IMR-90 (cell line): Measurements from ENCODE around the gene KCP. TPM values are rescaled to one million over a fixed set of nuclear protein-coding genes. Genes with fewer than 3 reads are reported as not detected.

ENCODE experiments used
- ATAC-seq: fragments of 200-7000 bp; cut with Tn5 transposase; 2 replicates; pipeline ENCODE4 v1.9.1; 2020; ENCODE audit warnings: low read depth, mild to moderate bottlenecking, moderate library complexity
- BruUV-seq: library from RNA; stranded (reverse); fragments of 400-500 nt; replicated peaks from 2 replicates; lab custom pipeline; 2021; lab: Mats Ljungman, UMichigan
- CTCF ChIA-PET: fragments of 300-600 bp; formaldehyde crosslinking; extraction: SDS; loops from one replicate; lab custom pipeline; 2021; ENCODE audit warnings: antibody characterized with exemption; lab: Yijun Ruan, JAX
- POLR2A ChIA-PET: fragments of 300-600 bp; sonication (Branson Sonifier 250); formaldehyde crosslinking; loops from one replicate; lab custom pipeline; 2022; ENCODE audit warnings: antibody characterized with exemption; ENCODE audit not compliant: unreplicated experiment; lab: Charles Lee
- DNase-seq: peaks from one replicate; pipeline ENCODE4 v3.0.0; 2013
- H2AFZ ChIP-seq: replicated peaks from 2 replicates; pipeline ENCODE3; 2013; ENCODE audit warnings: low read length, mild to moderate bottlenecking; ENCODE audit not compliant: poor library complexity
- H2AK5ac ChIP-seq: 2 replicates; pipeline ENCODE4 v1.6.1; 2013; ENCODE audit warnings: low read depth, low read length, inconsistent platforms
- H2AK9ac ChIP-seq: replicated peaks from 2 replicates; pipeline ENCODE3; 2013; ENCODE audit warnings: mild to moderate bottlenecking, low read depth, low read length, moderate library complexity; ENCODE audit not compliant: poor library complexity
- H2BK120ac ChIP-seq: 2 replicates; pipeline ENCODE4 v1.6.1; 2013; ENCODE audit warnings: low read depth, low read length, inconsistent platforms
- H2BK15ac ChIP-seq: 3 replicates; pipeline ENCODE4 v1.6.1; 2013; ENCODE audit warnings: low read depth, low read length, inconsistent platforms
- H2BK20ac ChIP-seq: 2 replicates; pipeline ENCODE4 v1.6.1; 2013; ENCODE audit warnings: low read depth, mild to moderate bottlenecking, inconsistent platforms, low read length, moderate library complexity
- H2BK5ac ChIP-seq: 2 replicates; pipeline ENCODE4 v1.6.1; 2013; ENCODE audit warnings: mild to moderate bottlenecking, low read depth, low read length, inconsistent platforms; ENCODE audit not compliant: poor library complexity, severe bottlenecking
- H3K14ac ChIP-seq: replicated peaks from 2 replicates; pipeline ENCODE4 v1.6.1; 2013; ENCODE audit warnings: low read depth, low read length, inconsistent platforms
- H3K18ac ChIP-seq: 2 replicates; pipeline ENCODE4 v1.6.1; 2013; ENCODE audit warnings: low read depth, low read length, control low read depth
- H3K23ac ChIP-seq: 2 replicates; pipeline ENCODE4 v1.6.1; 2013; ENCODE audit warnings: low read depth, low read length, inconsistent platforms
- H3K27ac ChIP-seq: 2 replicates; pipeline ENCODE4 v1.5.1; 2013; ENCODE audit warnings: mild to moderate bottlenecking, control low read depth, low read length; ENCODE audit not compliant: insufficient read depth
- H3K27me3 ChIP-seq: 2 replicates; pipeline ENCODE4 v1.6.1; 2013; ENCODE audit warnings: low read length; ENCODE audit not compliant: control insufficient read depth, insufficient read depth
- H3K36me3 ChIP-seq: 2 replicates; pipeline ENCODE4 v1.6.1; 2013; ENCODE audit warnings: low read length, mixed read lengths; ENCODE audit not compliant: control insufficient read depth, insufficient read depth
- H3K4ac ChIP-seq: 2 replicates; pipeline ENCODE4 v1.6.1; 2013; ENCODE audit warnings: low read depth, low read length, inconsistent platforms
- H3K4me1 ChIP-seq: 2 replicates; pipeline ENCODE4 v1.6.1; 2013; ENCODE audit warnings: low read length, mixed read lengths; ENCODE audit not compliant: control insufficient read depth, insufficient read depth
- H3K4me2 ChIP-seq: 2 replicates; pipeline ENCODE4 v1.6.1; 2013; ENCODE audit warnings: low read depth, mild to moderate bottlenecking, control low read depth, low read length, moderate library complexity
- H3K4me3 ChIP-seq: 2 replicates; pipeline ENCODE4 v1.5.1; 2013; ENCODE audit warnings: low read depth, mild to moderate bottlenecking, control low read depth, low read length, moderate library complexity; ENCODE audit not compliant: insufficient read depth
- H3K56ac ChIP-seq: 2 replicates; pipeline ENCODE4 v1.6.1; 2013; ENCODE audit warnings: low read length, inconsistent platforms; ENCODE audit not compliant: insufficient read depth; ENCODE audit errors: extremely low read depth
- H3K79me1 ChIP-seq, 2 experiments: 2 replicates each; pipeline ENCODE4 v1.6.1; 2013; ENCODE audit warnings: low read length in 2 of 2, inconsistent platforms in 1 of 2, low read depth in 1 of 2
- H3K9ac ChIP-seq: 2 replicates; pipeline ENCODE4 v1.6.1; 2013; ENCODE audit warnings: low read depth, low read length, control low read depth
- H3K9me1 ChIP-seq: 2 replicates; pipeline ENCODE4 v1.6.1; 2013; ENCODE audit warnings: low read length, inconsistent platforms; ENCODE audit not compliant: insufficient read depth
- H3K9me3 ChIP-seq: 2 replicates; pipeline ENCODE4 v1.6.1; 2013; ENCODE audit warnings: low read length; ENCODE audit not compliant: control insufficient read depth, insufficient read depth
- H4K20me1 ChIP-seq: 2 replicates; pipeline ENCODE4 v1.6.1; 2013; ENCODE audit warnings: low read length, inconsistent platforms; ENCODE audit not compliant: insufficient read depth
- H4K5ac ChIP-seq: 2 replicates; pipeline ENCODE4 v1.6.1; 2013; ENCODE audit warnings: mild to moderate bottlenecking, low read depth, low read length, control low read depth
- H4K8ac ChIP-seq, 2 experiments: 2 replicates each; pipeline ENCODE4 v1.6.1; 2013; ENCODE audit warnings: low read depth in 2 of 2, low read length in 2 of 2, control low read depth in 1 of 2, inconsistent platforms in 1 of 2
- H4K91ac ChIP-seq: 2 replicates; pipeline ENCODE4 v1.6.1; 2013; ENCODE audit warnings: low read depth, low read length, inconsistent platforms; ENCODE audit not compliant: insufficient read depth
- BHLHE40 ChIP-seq: fragments of 150-350 bp; IDR thresholded peaks from 2 replicates; pipeline ENCODE4 v1.6.1; 2016; ENCODE audit warnings: mild to moderate bottlenecking, low read depth, low read length
- CEBPB ChIP-seq: IDR thresholded peaks from 2 replicates; pipeline ENCODE4 v1.6.1; 2012; ENCODE audit warnings: low read depth, low read length, improper control_type of control experiment
- CHD1 ChIP-seq: IDR thresholded peaks from 2 replicates; pipeline ENCODE4 v1.6.1; 2012; ENCODE audit warnings: low read depth, low read length, improper control_type of control experiment
- CTCF ChIP-seq: conservative IDR thresholded peaks from 2 replicates; pipeline ENCODE4 v1.5.1; 2012; ENCODE audit warnings: mild to moderate bottlenecking, low read depth, low read length, improper control_type of control experiment
- FOS ChIP-seq: fragments of 150-350 bp; IDR thresholded peaks from 2 replicates; pipeline ENCODE4 v1.6.1; 2016; ENCODE audit warnings: low read depth, low read length
- MAFK ChIP-seq: IDR thresholded peaks from 2 replicates; pipeline ENCODE4 v1.6.1; 2012; ENCODE audit warnings: low read depth, low read length, improper control_type of control experiment
- MAZ ChIP-seq: IDR thresholded peaks from 2 replicates; pipeline ENCODE4 v1.6.1; 2012; ENCODE audit warnings: low read depth, mild to moderate bottlenecking, low read length, improper control_type of control experiment, moderate library complexity, borderline replicate concordance
- MXI1 ChIP-seq: IDR thresholded peaks from 2 replicates; pipeline ENCODE4 v1.6.1; 2012; ENCODE audit warnings: low read depth, mild to moderate bottlenecking, low read length, moderate library complexity, borderline replicate concordance
- NFE2L2 ChIP-seq: fragments of 150-350 bp; IDR thresholded peaks from 2 replicates; pipeline ENCODE4 v1.6.1; 2016; ENCODE audit warnings: low read depth, mild to moderate bottlenecking, low read length
- POLR2A ChIP-seq: IDR thresholded peaks from 2 replicates; pipeline ENCODE4 v1.6.1; 2012; ENCODE audit warnings: mild to moderate bottlenecking, low read depth, low read length
- RAD21 ChIP-seq: IDR thresholded peaks from 2 replicates; pipeline ENCODE4 v1.6.1; 2012; ENCODE audit warnings: low read length, improper control_type of control experiment
- RCOR1 ChIP-seq: IDR thresholded peaks from 2 replicates; pipeline ENCODE4 v1.6.1; 2012; ENCODE audit warnings: mild to moderate bottlenecking, low read length, improper control_type of control experiment; ENCODE audit not compliant: insufficient replicate concordance
- RFX5 ChIP-seq: IDR thresholded peaks from 2 replicates; pipeline ENCODE4 v1.8.0; 2012; ENCODE audit warnings: low read depth, mild to moderate bottlenecking, low read length, moderate library complexity
- SMC3 ChIP-seq: fragments of 150-350 bp; IDR thresholded peaks from 2 replicates; pipeline ENCODE4 v1.6.1; 2016; ENCODE audit warnings: low read depth, mild to moderate bottlenecking, antibody characterized with exemption, low read length, moderate library complexity
- WGBS, 2 experiments: methylation state at CpG; one replicate each; pipeline versions ENCODE4 v1.1.5 to v1.1.7; 2013; ENCODE audit warnings: missing lambda C conversion rate in 2 of 2; ENCODE audit not compliant: insufficient read length in 1 of 2; ENCODE audit errors: extremely low coverage in 2 of 2; 5-methylcytosine and 5-hydroxymethylcytosine counted together
- dilution Hi-C: fragments of 300-500 bp; cut with HindIII; formaldehyde crosslinking; loops from one replicate; pipeline ENCODE4 v1.14.3; 2018; ENCODE audit warnings: low sequenced_read_pairs; ENCODE audit not compliant: unreplicated experiment
- in situ Hi-C: fragments of 300-500 bp; cut with MboI; formaldehyde crosslinking; loops from 3 replicates; pipeline ENCODE4 v1.14.3; 2019; ENCODE audit warnings: low sequenced_read_pairs, inconsistent platforms, mixed read lengths
- intact Hi-C: fragments of 100-400 bp; cut with micrococcal nuclease; formaldehyde crosslinking; loops from 2 replicates; pipeline ENCODE4 v1.10.0; 2022
- polyA plus RNA-seq, 3 experiments: library from polyadenylated mRNA; depleted of rRNA; stranded (reverse); fragments of >200 nt; gene quantifications; 2 replicates each; pipeline ENCODE4 v1.2.3, GENCODE V29; 2012; ENCODE audit warnings: low replicate concordance in 1 of 3
- total RNA-seq: library from RNA; depleted of rRNA; stranded (reverse); fragments of >200 nt; gene quantifications from 2 replicates; pipeline ENCODE4 v1.2.3, GENCODE V29; 2012
- TF ChIP-seq, protein P1 (sequence below): fragments of 150-350 bp; IDR thresholded peaks from 2 replicates; pipeline ENCODE4 v1.6.1; 2017; ENCODE audit warnings: mild to moderate bottlenecking, antibody characterized with exemption, low read length, low read depth

The KCP gene
- total and polyA plus RNA-seq, 2 of the 4 experiments (the other 2 are of a cell fraction), result 0.03 TPM; not detected in 1

DNA sequence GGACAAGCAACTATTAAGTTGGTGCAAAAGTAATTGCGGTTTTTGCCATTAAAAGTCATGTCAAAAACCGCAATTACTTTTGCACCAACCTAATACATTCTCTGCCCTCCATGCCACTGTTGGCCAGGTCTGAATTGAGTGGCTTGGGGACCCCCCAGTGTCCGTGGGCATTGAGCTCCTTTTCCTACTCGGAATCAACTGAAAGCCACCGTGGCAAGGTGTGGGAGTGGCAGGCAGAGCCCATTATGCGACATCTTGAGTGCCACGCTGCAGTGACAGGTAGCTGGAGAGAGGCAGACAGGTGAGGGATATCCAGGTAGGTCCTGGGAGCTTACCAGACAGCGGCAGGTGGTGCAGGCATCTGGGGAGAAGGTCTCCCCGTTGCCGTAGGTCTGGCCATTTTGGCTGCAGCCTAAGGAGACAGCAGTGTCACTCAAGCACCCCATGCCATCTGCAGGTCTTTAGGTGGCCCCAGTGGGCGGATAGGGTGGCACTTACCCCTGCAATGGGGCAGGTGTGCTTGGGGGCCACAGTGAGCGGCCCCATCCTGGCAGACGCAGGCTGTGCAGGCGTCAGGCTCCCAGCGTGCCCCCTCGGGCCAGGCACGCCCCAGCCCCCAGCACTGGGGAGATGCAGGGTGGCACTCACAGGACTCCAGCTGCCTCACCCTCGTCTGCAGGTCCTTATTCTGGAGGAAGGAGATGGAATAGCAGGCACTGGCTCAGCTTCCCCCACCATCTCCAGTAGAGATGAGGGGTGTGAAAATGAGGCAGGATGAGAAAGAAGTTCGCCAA is 3.5 kb downstream of the KCP start:
- H4K5ac ChIP-seq, result no peak overlapping the region
- DNase-seq, result no peak
- H2AK9ac ChIP-seq, result no peak overlapping the region
- H3K4ac ChIP-seq, result no peak overlapping the region
- H3K9me1 ChIP-seq, result no peaks in the 10 kb centered on the region
- H4K8ac ChIP-seq, result no peak overlapping the region
- no peaks in the 10 kb centered on the region for H3K36me3 ChIP-seq
- H3K9me3 ChIP-seq, result no peaks in the 10 kb centered on the region
- H3K4me1 ChIP-seq, result no peaks in the 10 kb centered on the region
- H2BK120ac ChIP-seq, result no peak overlapping the region
- no peak overlapping the region for H3K4me3 ChIP-seq
- peaks cover 54% of the 10 kb centered on the region for H3K27me3 ChIP-seq
- no peak overlapping the region for H2BK20ac ChIP-seq
- H3K14ac ChIP-seq, result no peak overlapping the region
- no peak overlapping the region for H3K23ac ChIP-seq
- no peak overlapping the region for H3K56ac ChIP-seq
- no peak overlapping the region for H4K91ac ChIP-seq
- H2AFZ ChIP-seq, result no peak overlapping the region
- no peak overlapping the region for H3K27ac ChIP-seq
- intact Hi-C loops (no loop called here), in situ Hi-C loops (no loop called here), dilution Hi-C loops (no loop called here)
- H4K20me1 ChIP-seq, result no peaks in the 10 kb centered on the region
- ChIA-PET POLR2A (no interaction called here), CTCF (interaction anchor here (1.0 kb wide), 1 partner anchor 184 kb away, joined by 4 read pairs; no protein-coding TSS in a partner anchor)
- H2BK15ac ChIP-seq, result no peak overlapping the region
- H3K18ac ChIP-seq, result no peak overlapping the region
- H2AK5ac ChIP-seq, result no peak overlapping the region
- WGBS, 2 experiments, result 80% methylated on average over 1 of the region's 19 CpGs; no CpG with 5 or more reads in 1 of the 2 experiments
- no peak overlapping the region for H3K4me2 ChIP-seq
- ATAC-seq, result no peak
- no peak overlapping the region for H3K9ac ChIP-seq
- no TSS peak for BruUV-seq
- H2BK5ac ChIP-seq, result no peak overlapping the region
- H3K79me1 ChIP-seq, result no peaks in the 10 kb centered on the region
- no peak for TF ChIP-seq POLR2A
- no peak for TF ChIP-seq CEBPB
- no peak for TF ChIP-seq FOS
- TF ChIP-seq RAD21, result no peak
- TF ChIP-seq RFX5, result no peak
- no peak for TF ChIP-seq CHD1
- TF ChIP-seq, protein P1, sequence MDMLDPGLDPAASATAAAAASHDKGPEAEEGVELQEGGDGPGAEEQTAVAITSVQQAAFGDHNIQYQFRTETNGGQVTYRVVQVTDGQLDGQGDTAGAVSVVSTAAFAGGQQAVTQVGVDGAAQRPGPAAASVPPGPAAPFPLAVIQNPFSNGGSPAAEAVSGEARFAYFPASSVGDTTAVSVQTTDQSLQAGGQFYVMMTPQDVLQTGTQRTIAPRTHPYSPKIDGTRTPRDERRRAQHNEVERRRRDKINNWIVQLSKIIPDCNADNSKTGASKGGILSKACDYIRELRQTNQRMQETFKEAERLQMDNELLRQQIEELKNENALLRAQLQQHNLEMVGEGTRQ, result no peak
- TF ChIP-seq BHLHE40, result no peak
- TF ChIP-seq RCOR1, result no peak
- no peak for TF ChIP-seq SMC3
- TF ChIP-seq MAFK, result no peak
- no peak for TF ChIP-seq CTCF
- TF ChIP-seq MXI1, result no peak
- TF ChIP-seq MAZ, result no peak
- TF ChIP-seq NFE2L2, result no peak
